PC-9 (cell line): ENCODE data around the gene GCNT4. TPM values are rescaled to one million over a fixed set of nuclear protein-coding genes. Genes with fewer than 3 reads are reported as not detected.

Source experiments
- BruUV-seq: library from RNA; stranded (reverse); fragments of 400-500 nt; replicated peaks from 2 replicates; lab custom pipeline; 2021; lab: Mats Ljungman, UMichigan
- CTCF ChIA-PET: fragments of 300-600 bp; sonication (Branson Sonifier 250); formaldehyde crosslinking; loops from one replicate; lab custom pipeline; 2022; ENCODE audit warnings: antibody characterized with exemption; lab: Charles Lee
- POLR2A ChIA-PET: fragments of 300-600 bp; sonication (Branson Sonifier 250); formaldehyde crosslinking; loops from one replicate; lab custom pipeline; 2022; ENCODE audit warnings: antibody characterized with exemption; ENCODE audit not compliant: unreplicated experiment; lab: Charles Lee
- DNase-seq, 2 experiments: peaks; one replicate each; pipeline versions ENCODE4 v3.0.0 to v3.0.0-alpha.2; 2015 to 2022; ENCODE audit warnings: mixed read lengths in 1 of 2
- H2AFZ ChIP-seq: fragments of 200-600 bp; sonication (generic); 2 replicates; pipeline ENCODE4 v1.8.1; 2017; ENCODE audit warnings: antibody characterized with exemption
- H3F3A ChIP-seq: fragments of 200-600 bp; sonication (generic); 2 replicates; pipeline ENCODE4 v1.8.1; 2017; ENCODE audit warnings: antibody characterized with exemption, mild to moderate bottlenecking, low read depth; ENCODE audit not compliant: insufficient read depth
- H3K27ac ChIP-seq: fragments of 200-600 bp; sonication (generic); 2 replicates; pipeline ENCODE4 v1.6.1; 2016; ENCODE audit warnings: mixed run types
- H3K27me3 ChIP-seq: fragments of 200-600 bp; sonication (generic); 2 replicates; pipeline ENCODE4 v1.6.1; 2016; ENCODE audit warnings: low read depth, mixed run types; ENCODE audit not compliant: insufficient read depth
- H3K36me3 ChIP-seq: fragments of 200-600 bp; sonication (generic); 2 replicates; pipeline ENCODE4 v1.6.1; 2016; ENCODE audit warnings: low read depth, mixed run types
- H3K4me1 ChIP-seq: fragments of 200-600 bp; sonication (generic); replicated peaks from 2 replicates; pipeline ENCODE4 v1.6.1; 2016; ENCODE audit warnings: mixed run types; ENCODE audit not compliant: insufficient read depth
- H3K4me2 ChIP-seq: fragments of 200-600 bp; sonication (generic); 2 replicates; pipeline ENCODE4 v1.6.1; 2017; ENCODE audit warnings: mixed run types
- H3K4me3 ChIP-seq: fragments of 200-600 bp; sonication (generic); 2 replicates; pipeline ENCODE4 v1.6.1; 2016; ENCODE audit warnings: mixed run types
- H3K79me2 ChIP-seq: fragments of 200-600 bp; sonication (generic); 2 replicates; pipeline ENCODE4 v1.6.1; 2017; ENCODE audit warnings: low read depth, mixed run types
- H3K9me2 ChIP-seq: fragments of 200-600 bp; sonication (generic); 2 replicates; pipeline ENCODE4 v1.8.1; 2017; ENCODE audit warnings: mild to moderate bottlenecking; ENCODE audit not compliant: insufficient read depth
- H3K9me3 ChIP-seq: fragments of 200-600 bp; sonication (generic); 2 replicates; pipeline ENCODE4 v1.8.1; 2016; ENCODE audit warnings: low read depth; ENCODE audit not compliant: insufficient read depth
- H4K20me1 ChIP-seq: fragments of 200-600 bp; sonication (generic); 2 replicates; pipeline ENCODE4 v1.8.1; 2017; ENCODE audit not compliant: insufficient read depth
- EZH2 ChIP-seq: fragments of 200-600 bp; sonication (generic); IDR thresholded peaks from 2 replicates; pipeline ENCODE4 v1.8.0; 2017; ENCODE audit warnings: antibody characterized with exemption, low read depth
- intact Hi-C: fragments of 100-400 bp; cut with micrococcal nuclease; formaldehyde crosslinking; loops from one replicate; pipeline ENCODE4 v1.10.0; 2022; ENCODE audit not compliant: unreplicated experiment
- total RNA-seq: library from RNA; stranded (reverse); gene quantifications from 2 replicates; pipeline ENCODE4 v1.2.3, GENCODE V29; 2021
- TF ChIP-seq, protein P1 (sequence below): fragments of 200-600 bp; sonication (generic); conservative IDR thresholded peaks from 2 replicates; pipeline ENCODE4 v1.6.1; 2017; ENCODE audit warnings: mixed run types, antibody characterized with exemption, mild to moderate bottlenecking, moderate library complexity

Gene GCNT4
- total RNA-seq, 1 experiment from 2014 or later, result 1.4 TPM

DNA sequence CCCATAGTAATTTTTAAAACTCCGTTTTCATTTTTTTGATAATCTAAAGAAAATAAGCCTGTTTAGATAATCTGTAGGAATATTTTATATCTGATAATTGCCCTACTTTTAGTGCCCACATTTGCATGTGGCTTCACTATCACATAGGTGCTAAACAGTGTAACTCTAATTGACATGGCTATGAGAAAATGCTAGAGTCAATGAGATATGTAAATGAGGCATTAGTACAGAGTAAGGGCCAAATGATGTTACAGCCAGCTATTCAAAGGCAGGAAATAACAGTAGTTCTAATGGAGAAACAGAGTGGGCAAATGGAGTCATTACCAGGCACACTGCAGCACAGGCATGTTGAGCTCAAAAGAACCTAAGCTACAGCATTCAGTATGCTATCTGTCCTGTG is 37.3 kb upstream of the GCNT4 start:
- no peak overlapping the region for H3K4me3 ChIP-seq
- H4K20me1 ChIP-seq, result no peaks in the 10 kb centered on the region
- peaks cover 24% of the 10 kb centered on the region for H3K4me1 ChIP-seq
- DNase-seq, result no peak
- ChIA-PET POLR2A (interaction anchor here (0.5 kb wide), 2 partner anchors 19 to 247 kb away, joined by 6 to 18 read pairs; partner anchors contain the start of gene HMGCR), CTCF (no interaction called here)
- H3K27ac ChIP-seq, result peak overlapping the region; percentile 6; the same call in 1 of the 2 replicates
- intact Hi-C loops, result no loop called here
- H3K9me2 ChIP-seq, result no peaks in the 10 kb centered on the region
- BruUV-seq, result no TSS peak
- H2AFZ ChIP-seq, result no peak overlapping the region
- peaks cover 12% of the 10 kb centered on the region for H3F3A ChIP-seq
- H3K4me2 ChIP-seq, result peak overlapping the region; percentile 14
- no peaks in the 10 kb centered on the region for H3K79me2 ChIP-seq
- no peaks in the 10 kb centered on the region for H3K36me3 ChIP-seq
- H3K27me3 ChIP-seq, result no peaks in the 10 kb centered on the region
- H3K9me3 ChIP-seq, result no peaks in the 10 kb centered on the region; the same call in 1 of the 2 replicates
- TF ChIP-seq EZH2, result no peak
- TF ChIP-seq, protein P1, sequence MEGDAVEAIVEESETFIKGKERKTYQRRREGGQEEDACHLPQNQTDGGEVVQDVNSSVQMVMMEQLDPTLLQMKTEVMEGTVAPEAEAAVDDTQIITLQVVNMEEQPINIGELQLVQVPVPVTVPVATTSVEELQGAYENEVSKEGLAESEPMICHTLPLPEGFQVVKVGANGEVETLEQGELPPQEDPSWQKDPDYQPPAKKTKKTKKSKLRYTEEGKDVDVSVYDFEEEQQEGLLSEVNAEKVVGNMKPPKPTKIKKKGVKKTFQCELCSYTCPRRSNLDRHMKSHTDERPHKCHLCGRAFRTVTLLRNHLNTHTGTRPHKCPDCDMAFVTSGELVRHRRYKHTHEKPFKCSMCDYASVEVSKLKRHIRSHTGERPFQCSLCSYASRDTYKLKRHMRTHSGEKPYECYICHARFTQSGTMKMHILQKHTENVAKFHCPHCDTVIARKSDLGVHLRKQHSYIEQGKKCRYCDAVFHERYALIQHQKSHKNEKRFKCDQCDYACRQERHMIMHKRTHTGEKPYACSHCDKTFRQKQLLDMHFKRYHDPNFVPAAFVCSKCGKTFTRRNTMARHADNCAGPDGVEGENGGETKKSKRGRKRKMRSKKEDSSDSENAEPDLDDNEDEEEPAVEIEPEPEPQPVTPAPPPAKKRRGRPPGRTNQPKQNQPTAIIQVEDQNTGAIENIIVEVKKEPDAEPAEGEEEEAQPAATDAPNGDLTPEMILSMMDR, result no peak

DNA sequence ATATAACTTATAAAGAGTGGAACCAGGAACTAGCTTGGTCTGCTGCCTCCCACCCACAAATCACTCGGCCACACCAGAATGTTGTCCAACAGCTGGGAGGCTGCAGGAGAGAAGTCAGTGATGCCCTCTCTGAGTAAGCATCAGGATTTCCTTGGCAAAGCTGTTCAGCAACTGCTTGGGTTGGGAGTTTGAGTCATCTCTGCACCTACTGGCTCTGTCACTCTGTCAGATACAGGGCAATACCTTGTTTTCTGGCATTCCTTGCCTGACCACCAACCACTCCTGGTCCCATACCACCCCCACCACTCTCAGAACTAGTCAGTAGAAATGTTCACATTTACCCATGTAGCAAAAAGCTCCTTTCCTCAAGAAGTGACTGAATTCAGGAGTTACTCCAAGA is 36.8 kb upstream of the GCNT4 start:
- Histone ChIP-seq H3K9me3 (no peaks in the 10 kb centered on the region; the same call in 1 of the 2 replicates), H4K20me1 (no peaks in the 10 kb centered on the region), H3K4me3 (no peak overlapping the region), H2AFZ (no peak overlapping the region), H3K79me2 (no peaks in the 10 kb centered on the region), H3K27me3 (no peaks in the 10 kb centered on the region), H3K36me3 (no peaks in the 10 kb centered on the region), H3K4me1 (peaks cover 24% of the 10 kb centered on the region), H3F3A (peaks cover 12% of the 10 kb centered on the region), H3K27ac (peak overlapping the region; percentile 6; the same call in 1 of the 2 replicates), H3K4me2 (peak overlapping the region; percentile 14), H3K9me2 (no peaks in the 10 kb centered on the region)
- DNase-seq, result peak; percentile 44 to 79
- CTCF ChIA-PET, result no interaction called here
- no peak for TF ChIP-seq EZH2
- TF ChIP-seq, protein P1, result no peak
- POLR2A ChIA-PET, result interaction anchor here (0.5 kb wide), 1 partner anchor 248 kb away, joined by 18 read pairs; the partner anchor contains the start of gene HMGCR
- BruUV-seq, result no TSS peak
- intact Hi-C loops, result no loop called here

DNA sequence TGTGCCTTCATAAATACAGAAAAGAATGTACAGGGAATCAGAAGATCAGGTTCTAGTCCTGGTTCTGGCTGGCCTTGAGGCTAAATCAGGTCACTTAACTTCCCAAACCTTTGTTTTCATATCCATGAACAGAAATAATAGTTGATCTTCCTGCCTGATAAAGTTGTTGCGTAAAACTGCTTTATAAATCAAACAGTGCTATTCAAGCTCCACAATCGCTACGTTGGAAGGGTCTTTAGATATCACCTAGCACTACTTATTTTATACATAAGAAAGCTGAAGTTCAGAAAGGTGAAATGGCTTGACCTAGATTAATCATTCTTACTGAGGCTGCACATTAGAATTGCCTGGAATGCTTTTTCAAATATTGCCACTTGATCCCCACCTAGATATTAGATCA is 36.3 kb upstream of the GCNT4 start:
- CTCF ChIA-PET, result no interaction called here
- no peaks in the 10 kb centered on the region for H3K27me3 ChIP-seq
- H3F3A ChIP-seq, result peaks cover 12% of the 10 kb centered on the region
- peaks cover 24% of the 10 kb centered on the region for H3K4me1 ChIP-seq
- no peaks in the 10 kb centered on the region for H3K9me2 ChIP-seq
- peak overlapping the region; percentile 14 for H3K4me2 ChIP-seq
- H3K9me3 ChIP-seq, result no peaks in the 10 kb centered on the region; the same call in 1 of the 2 replicates
- TF ChIP-seq, protein P1, result no peak
- no peak for TF ChIP-seq EZH2
- no peaks in the 10 kb centered on the region for H3K79me2 ChIP-seq
- H4K20me1 ChIP-seq, result no peaks in the 10 kb centered on the region
- peak in 1 of 2 experiments; percentile 36 for DNase-seq
- H3K36me3 ChIP-seq, result no peaks in the 10 kb centered on the region
- no TSS peak for BruUV-seq
- H2AFZ ChIP-seq, result no peak overlapping the region
- peak overlapping the region; percentile 6; the same call in 1 of the 2 replicates for H3K27ac ChIP-seq
- intact Hi-C loops, result no loop called here
- POLR2A ChIA-PET, result no interaction called here
- no peak overlapping the region for H3K4me3 ChIP-seq
